Esophagus squamous epithelium (tissue), 4 donors: Measurements from ENCODE around the gene ST8SIA6.

Source experiments
- CTCF ChIP-seq, 6 experiments: fragments of 450-650 bp in 4 of 6; fragments of 200-600 bp in 2 of 6; sonication (generic) in 2 of 6; IDR thresholded peaks; one replicate each; pipeline ENCODE4 v1.5.1; 2016 to 2019; ENCODE audit warnings: antibody characterized with exemption in 6 of 6, mild to moderate bottlenecking in 4 of 6, moderate library complexity in 4 of 6
- POLR2A ChIP-seq, 4 donors: fragments of 450-650 bp; IDR thresholded peaks; one replicate each; pipeline ENCODE4 v1.6.1; 2017; ENCODE audit warnings: antibody characterized with exemption in 4 of 4, mild to moderate bottlenecking in 4 of 4, moderate library complexity in 3 of 4

- TF ChIP-seq CTCF (IDR thresholded peaks at IDR 0.05) (no peak), POLR2A (IDR thresholded peaks at IDR 0.05) (no peak)
Observed at GRCh38 chr10:17326377-17326776, 128.0 kb downstream of the ST8SIA6 start.
